Neuronal stem cell (in vitro differentiated cells): ENCODE results near the gene TMEM235.

Source experiments
- DNase-seq: peaks from one replicate; pipeline ENCODE4 v3.0.0-alpha.2; 2013; ENCODE audit warnings: low spot score
- H2AFZ ChIP-seq: one replicate; pipeline ENCODE4 v1.6.1; 2013; ENCODE audit warnings: mild to moderate bottlenecking, low read length, inconsistent platforms
- H2AK5ac ChIP-seq: 2 replicates; pipeline ENCODE4 v1.6.1; 2013; ENCODE audit warnings: low read depth, mild to moderate bottlenecking, inconsistent platforms, low read length, moderate library complexity, mixed read lengths
- H2BK120ac ChIP-seq: 2 replicates; pipeline ENCODE4 v1.6.1; 2013; ENCODE audit warnings: low read depth, mild to moderate bottlenecking, inconsistent platforms, low read length, moderate library complexity, mixed read lengths
- H2BK12ac ChIP-seq: one replicate; pipeline ENCODE4 v1.6.1; 2013; ENCODE audit warnings: low read length, inconsistent platforms
- H2BK15ac ChIP-seq: 2 replicates; pipeline ENCODE4 v1.6.1; 2013; ENCODE audit warnings: mild to moderate bottlenecking, low read length, inconsistent platforms, mixed read lengths
- H2BK5ac ChIP-seq: one replicate; pipeline ENCODE4 v1.6.1; 2013; ENCODE audit warnings: inconsistent platforms, mild to moderate bottlenecking, low read length, moderate library complexity
- H3K14ac ChIP-seq: one replicate; pipeline ENCODE4 v1.6.1; 2013; ENCODE audit warnings: low read length, inconsistent platforms
- H3K18ac ChIP-seq: 2 replicates; pipeline ENCODE4 v1.6.1; 2013; ENCODE audit warnings: low read length, inconsistent platforms
- H3K23ac ChIP-seq: 2 replicates; pipeline ENCODE4 v1.6.1; 2013; ENCODE audit warnings: low read depth, mild to moderate bottlenecking, mixed read lengths, low read length, inconsistent platforms; ENCODE audit not compliant: poor library complexity
- H3K27ac ChIP-seq: replicated peaks from 3 replicates; pipeline ENCODE4 v1.5.1; 2013; ENCODE audit warnings: low read length, inconsistent platforms
- H3K27me3 ChIP-seq, 3 experiments: 2 replicates each; pipeline ENCODE4 v1.6.1; 2013; ENCODE audit warnings: low read length in 3 of 3, mild to moderate bottlenecking in 2 of 3, inconsistent platforms in 1 of 3, low read depth in 1 of 3, mixed read lengths in 1 of 3, moderate library complexity in 1 of 3; ENCODE audit not compliant: control insufficient read depth in 3 of 3, insufficient read depth in 3 of 3
- H3K36me3 ChIP-seq, 2 donors: replicated peaks in 1 of 2; 2 replicates each; pipeline ENCODE4 v1.6.1; 2013; ENCODE audit warnings: low read length in 2 of 2; ENCODE audit not compliant: control insufficient read depth in 2 of 2, insufficient read depth in 2 of 2
- H3K4ac ChIP-seq: 2 replicates; pipeline ENCODE4 v1.6.1; 2013; ENCODE audit warnings: inconsistent platforms, mild to moderate bottlenecking, low read length, moderate library complexity
- H3K4me1 ChIP-seq, 2 donors: 1 replicate in 1 of 2; 2 replicates in 1 of 2; pipeline ENCODE4 v1.6.1; 2013; ENCODE audit warnings: low read length in 2 of 2, low read depth in 1 of 2; ENCODE audit not compliant: control insufficient read depth in 2 of 2, insufficient read depth in 1 of 2
- H3K4me2 ChIP-seq: one replicate; pipeline ENCODE4 v1.6.1; 2013; ENCODE audit warnings: mild to moderate bottlenecking, low read length, inconsistent platforms; ENCODE audit not compliant: insufficient read depth, poor library complexity, severe bottlenecking
- H3K4me3 ChIP-seq, 2 donors: 2 replicates each; pipeline ENCODE4 v1.5.1; 2013; ENCODE audit warnings: low read length in 2 of 2, mild to moderate bottlenecking in 2 of 2, inconsistent platforms in 1 of 2, moderate library complexity in 1 of 2
- H3K79me1 ChIP-seq: one replicate; pipeline ENCODE4 v1.6.1; 2013; ENCODE audit warnings: low read depth, mild to moderate bottlenecking, inconsistent platforms, low read length, moderate library complexity
- H3K9ac ChIP-seq: one replicate; pipeline ENCODE4 v1.6.1; 2013; ENCODE audit warnings: mild to moderate bottlenecking, low read depth, low read length, inconsistent platforms; ENCODE audit not compliant: poor library complexity
- H3K9me3 ChIP-seq, 2 donors: replicated peaks in 1 of 2; 2 replicates each; pipeline versions ENCODE3 to v1.6.1; 2013; ENCODE audit warnings: low read length in 2 of 2, mild to moderate bottlenecking in 2 of 2, inconsistent platforms in 1 of 2, low read depth in 1 of 2, mixed read lengths in 1 of 2, moderate library complexity in 1 of 2; ENCODE audit not compliant: control insufficient read depth in 2 of 2, insufficient read depth in 1 of 2
- H4K8ac ChIP-seq: one replicate; pipeline ENCODE4 v1.6.1; 2013; ENCODE audit warnings: low read depth, mild to moderate bottlenecking, inconsistent platforms, low read length, moderate library complexity
- H4K91ac ChIP-seq: one replicate; pipeline ENCODE4 v1.6.1; 2013; ENCODE audit warnings: low read length, low read depth, mild to moderate bottlenecking, inconsistent platforms; ENCODE audit not compliant: poor library complexity
- WGBS, 2 donors: extraction: QIAGEN DNeasy Blood & Tissue Kit; methylation state at CpG; one replicate each; pipeline ENCODE4 v1.1.7; 2013; ENCODE audit warnings: missing lambda C conversion rate in 2 of 2, mixed read lengths in 1 of 2; ENCODE audit not compliant: insufficient read length in 2 of 2, insufficient replicate concordance in 1 of 2; ENCODE audit errors: extremely low coverage in 2 of 2; 5-methylcytosine and 5-hydroxymethylcytosine counted together

Gene TMEM235

GRCh38 chr17:78268951-78269905, 37.8 kb downstream of the TMEM235 start:
- peak overlapping the region; percentile 94 for H3K4ac ChIP-seq
- peak overlapping the region; percentile 75 for H3K14ac ChIP-seq
- no peaks in the 10 kb centered on the region for H3K27me3 ChIP-seq
- H3K4me1 ChIP-seq = peaks cover 37 to 65% of the 10 kb centered on the region in 2 donors
- H3K9ac ChIP-seq = peak overlapping the region; percentile 73
- H2BK15ac ChIP-seq = peak overlapping the region; percentile 90
- peak overlapping the region; percentile 93 for H4K8ac ChIP-seq
- peak overlapping the region; percentile 99 for H3K18ac ChIP-seq
- H2BK120ac ChIP-seq = peak overlapping the region; percentile 100
- peak overlapping the region; percentile 37 for H3K4me2 ChIP-seq
- peak overlapping the region; percentile 87 for H3K23ac ChIP-seq
- peaks cover 0 to 8% of the 10 kb centered on the region in 2 donors for H3K36me3 ChIP-seq
- peak overlapping the region in 1 of 2 donors; percentile 58 for H3K4me3 ChIP-seq
- no peak overlapping the region for H3K27ac ChIP-seq
- DNase-seq = no peak
- peak overlapping the region; percentile 93 for H2BK5ac ChIP-seq
- WGBS, 2 donors = no CpG with 5 or more reads among the region's 34 CpGs
- peak overlapping the region; percentile 95 for H2AK5ac ChIP-seq
- peak overlapping the region; percentile 92 for H4K91ac ChIP-seq
- no peaks in the 10 kb centered on the region for H3K9me3 ChIP-seq
- peak overlapping the region; percentile 95 for H2BK12ac ChIP-seq
- H3K79me1 ChIP-seq = peaks cover 2% of the 10 kb centered on the region
- peak overlapping the region; percentile 72 for H2AFZ ChIP-seq

GRCh38 chr17:78269955-78270381, 38.5 kb downstream of the TMEM235 start:
- H2AK5ac ChIP-seq = peak overlapping the region; percentile 95
- peak overlapping the region in 1 of 2 donors; percentile 58 for H3K4me3 ChIP-seq
- H3K4me1 ChIP-seq = peaks cover 37 to 61% of the 10 kb centered on the region in 2 donors
- no CpG with 5 or more reads among the region's 8 CpGs for WGBS, 2 donors
- peaks cover 2% of the 10 kb centered on the region for H3K79me1 ChIP-seq
- H3K23ac ChIP-seq = peak overlapping the region; percentile 87
- no peak overlapping the region for H3K14ac ChIP-seq
- peak overlapping the region; percentile 95 for H2BK12ac ChIP-seq
- H3K4ac ChIP-seq = no peak overlapping the region
- peak overlapping the region; percentile 72 for H2AFZ ChIP-seq
- peak overlapping the region; percentile 92 for H4K91ac ChIP-seq
- peak overlapping the region; percentile 99 for H3K18ac ChIP-seq
- peak overlapping the region; percentile 93 for H4K8ac ChIP-seq
- DNase-seq = no peak
- no peak overlapping the region for H3K27ac ChIP-seq
- H2BK15ac ChIP-seq = peak overlapping the region; percentile 90
- no peaks in the 10 kb centered on the region for H3K9me3 ChIP-seq
- peaks cover 0 to 8% of the 10 kb centered on the region in 2 donors for H3K36me3 ChIP-seq
- peak overlapping the region; percentile 100 for H2BK120ac ChIP-seq
- no peaks in the 10 kb centered on the region for H3K27me3 ChIP-seq
- H2BK5ac ChIP-seq = peak overlapping the region; percentile 93
- H3K9ac ChIP-seq = no peak overlapping the region
- peak overlapping the region; percentile 37 for H3K4me2 ChIP-seq

- H3K4me3 ChIP-seq = no peak overlapping the region
- no peak overlapping the region for H3K9ac ChIP-seq
- peak overlapping the region; percentile 94 for H3K23ac ChIP-seq
- H2AK5ac ChIP-seq = peak overlapping the region; percentile 97
- no peak overlapping the region for H3K4ac ChIP-seq
- no peaks in the 10 kb centered on the region for H3K79me1 ChIP-seq
- peak overlapping the region; percentile 99 for H2BK12ac ChIP-seq
- no peak overlapping the region for H2AFZ ChIP-seq
- no peak for DNase-seq
- WGBS, 2 donors = no CpG with 5 or more reads among the region's 12 CpGs
- no peaks in the 10 kb centered on the region for H3K27me3 ChIP-seq
- H2BK120ac ChIP-seq = peak overlapping the region; percentile 66
- H3K18ac ChIP-seq = peak overlapping the region; percentile 84
- H4K8ac ChIP-seq = no peak overlapping the region
- H2BK15ac ChIP-seq = peak overlapping the region; percentile 69
- no peak overlapping the region for H3K27ac ChIP-seq
- H3K4me2 ChIP-seq = no peak overlapping the region
- peaks cover 0 to 3% of the 10 kb centered on the region in 2 donors for H3K9me3 ChIP-seq
- H2BK5ac ChIP-seq = no peak overlapping the region
- H3K14ac ChIP-seq = no peak overlapping the region
- no peaks in the 10 kb centered on the region for H3K36me3 ChIP-seq
- H4K91ac ChIP-seq = no peak overlapping the region
- H3K4me1 ChIP-seq = peaks cover 35 to 52% of the 10 kb centered on the region in 2 donors
Observed at GRCh38 chr17:78271419-78272170, 40.2 kb downstream of the TMEM235 start.
